ENCODE results near the gene KEL.

KEL gene

DNA sequence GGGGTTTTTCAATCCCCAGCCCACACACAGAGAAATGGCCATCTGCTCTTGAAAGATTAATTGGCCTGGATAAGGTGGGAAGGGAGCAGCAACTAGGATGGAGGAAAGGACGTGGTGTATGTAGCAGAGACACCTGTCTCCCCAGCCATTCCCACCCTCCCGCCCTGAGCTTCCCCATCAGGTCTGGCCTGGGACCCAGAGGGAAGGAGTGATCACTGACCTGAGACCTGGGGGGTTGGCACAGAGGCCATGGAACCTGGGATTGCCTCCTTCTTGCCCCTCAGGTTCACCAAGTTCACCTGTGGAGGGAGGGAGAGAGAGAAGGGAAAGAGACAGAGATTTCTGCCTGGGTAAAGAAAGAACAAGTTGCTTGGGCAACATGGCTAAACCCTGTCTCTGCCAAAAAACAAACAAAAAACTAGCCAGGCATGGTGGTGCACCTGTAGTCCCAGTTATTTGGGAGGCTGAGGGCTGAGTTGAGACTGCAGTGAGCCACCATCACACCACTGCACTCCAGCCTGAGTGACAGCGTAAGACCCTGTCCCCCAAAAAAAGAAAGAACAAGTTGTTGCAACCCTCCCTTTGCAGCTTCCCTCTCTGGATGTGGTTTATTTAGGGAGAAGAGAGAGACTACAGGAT lies 65.3 kb downstream of the KEL start:
- no peak for DNase-seq

DNA sequence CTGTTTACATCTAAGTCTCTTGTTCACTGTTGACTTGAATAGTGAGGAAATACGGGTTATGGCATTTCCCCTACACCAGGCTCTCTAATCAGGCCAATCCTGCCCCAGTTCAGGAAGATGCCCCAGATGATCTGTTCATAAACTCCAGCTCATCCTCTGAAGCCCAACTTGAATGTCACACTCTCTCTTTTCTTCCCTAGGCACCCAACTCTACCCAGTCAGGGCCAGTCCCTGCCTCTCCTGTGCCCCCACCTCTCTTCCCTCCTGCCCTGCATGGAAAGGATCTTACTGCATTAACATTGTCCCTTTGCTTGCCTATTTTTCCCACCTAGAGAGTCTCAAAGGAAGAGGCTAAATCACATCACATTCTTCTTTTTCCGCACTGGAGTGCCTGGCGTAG lies 66.0 kb downstream of the KEL start:
- no peak for DNase-seq

DNA sequence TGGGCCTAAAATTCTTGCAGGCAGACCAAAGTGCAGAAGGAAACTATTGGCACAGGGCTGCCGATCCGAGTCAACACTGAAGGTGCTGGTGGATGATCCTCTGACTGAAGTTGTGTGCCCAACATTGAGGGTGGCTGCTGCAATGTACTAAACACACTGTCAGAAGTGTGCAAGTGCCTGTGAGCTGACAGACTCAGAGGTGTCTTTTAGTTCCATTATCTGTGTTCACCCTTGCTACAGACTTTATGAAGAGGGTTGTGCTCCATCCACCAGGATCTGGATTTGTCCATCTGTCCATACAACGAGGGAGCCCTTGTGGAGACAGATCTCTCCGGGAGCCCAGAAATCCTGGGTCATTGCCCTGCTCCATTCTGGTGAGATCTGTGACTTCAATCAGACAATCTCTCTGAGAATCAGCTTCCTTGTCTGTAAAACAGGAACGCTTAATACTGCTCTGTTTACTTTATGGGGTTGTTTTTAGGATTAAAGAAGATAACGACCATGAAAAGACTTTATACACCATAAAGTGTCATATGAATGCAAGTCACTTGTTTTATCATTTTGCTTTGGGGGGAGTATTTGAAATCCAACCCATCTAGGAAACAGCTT lies 67.1 kb downstream of the KEL start:
- DNase-seq, result no peak

DNA sequence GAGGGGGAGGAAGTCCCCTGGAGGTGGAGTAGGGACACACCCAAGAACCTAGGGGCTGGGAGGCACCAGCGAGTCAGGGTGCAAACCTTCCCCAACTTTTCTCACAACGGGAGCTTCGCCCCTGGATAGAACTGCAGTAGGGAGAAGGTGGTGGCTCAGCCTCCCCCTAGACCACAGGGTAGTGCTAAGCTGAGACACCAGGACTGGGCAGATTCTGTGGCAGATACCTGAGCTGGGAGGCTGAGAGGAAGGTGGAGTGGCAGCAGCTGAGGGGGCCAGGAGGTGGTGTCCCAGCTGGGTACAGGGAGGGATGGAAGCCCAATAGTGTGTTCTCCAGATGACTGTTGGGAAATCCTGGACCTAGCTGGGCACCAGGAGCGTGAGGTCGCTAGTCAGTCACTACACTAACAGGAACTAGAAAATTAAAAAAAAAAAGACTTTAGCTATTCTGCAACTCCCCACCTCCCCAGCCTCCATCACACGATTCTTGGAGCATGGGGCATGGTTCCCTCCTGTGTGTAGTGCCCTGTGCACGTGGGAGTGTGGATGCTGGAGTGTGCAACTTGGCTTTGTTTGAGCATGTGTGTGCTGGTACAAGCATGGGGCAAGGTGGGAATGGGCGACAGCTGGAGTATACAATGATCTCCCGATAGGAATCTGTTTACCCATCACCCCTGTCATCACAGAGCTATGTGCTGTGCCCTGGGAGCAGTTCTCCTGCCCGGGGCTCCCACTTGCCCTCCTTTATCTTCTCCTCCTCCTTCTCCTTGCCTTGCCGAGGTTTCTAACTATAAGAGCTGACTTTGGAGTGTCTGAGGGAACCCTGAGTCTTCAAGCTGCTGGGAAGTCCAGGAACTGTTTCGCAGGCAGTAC lies 67.8 kb downstream of the KEL start:
- no peak for DNase-seq

DNA sequence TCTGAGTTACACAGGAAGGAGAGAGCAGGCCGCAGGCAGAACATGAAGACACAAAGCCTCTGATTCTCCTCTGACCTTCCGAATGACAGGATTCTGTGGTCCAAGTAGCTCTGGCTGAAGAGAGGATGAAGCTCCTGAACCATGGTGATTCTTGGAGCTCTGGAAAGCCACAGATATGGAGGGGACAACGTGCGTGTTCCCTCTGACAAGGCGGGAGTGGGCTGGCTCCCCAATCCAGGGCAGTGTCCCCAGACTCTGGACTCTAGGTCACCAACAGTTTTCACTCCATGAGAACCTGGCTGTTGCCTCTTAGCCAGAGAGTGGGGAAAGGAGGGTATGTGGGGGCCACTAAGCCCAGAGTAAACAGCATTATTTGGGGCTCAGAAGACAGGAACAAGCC lies 69.2 kb downstream of the KEL start:
- DNase-seq, result no peak

DNA sequence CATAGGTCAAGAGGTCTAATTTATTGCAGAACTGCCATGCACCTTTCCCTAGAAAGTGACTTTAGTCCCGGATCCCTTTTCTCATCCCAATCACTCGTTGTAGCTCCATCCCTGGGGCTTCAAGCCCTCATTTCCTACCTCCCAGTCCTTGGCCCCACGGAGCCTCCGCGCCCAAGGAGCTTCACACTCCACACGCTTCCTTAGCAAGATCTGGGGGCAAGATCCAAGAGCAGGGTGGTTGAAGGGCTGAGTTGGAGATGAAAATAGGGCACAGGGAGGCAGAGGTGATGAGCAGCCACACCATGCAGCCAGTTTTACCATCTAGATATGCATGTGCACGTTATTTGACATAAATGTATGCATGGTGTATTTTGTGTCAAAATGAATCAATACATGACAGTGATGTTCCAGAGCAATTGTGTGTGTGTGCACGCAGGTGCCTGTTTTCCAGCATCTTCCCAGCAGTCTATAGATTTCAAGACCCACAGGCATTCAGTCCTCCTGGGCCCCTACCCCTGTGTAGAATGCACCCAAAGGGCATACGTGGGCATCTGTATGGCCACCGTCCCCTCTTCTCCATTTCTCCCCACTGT lies 70.6 kb downstream of the KEL start:
- no peak for DNase-seq
